ENCODE results near the gene NKG7. TPM values are rescaled to one million over a fixed set of nuclear protein-coding genes. Genes with fewer than 3 reads are reported as not detected.

NKG7 gene
- total and polyA plus RNA-seq, 2 experiments from 2014 or later = not detected

GRCh38 chr19:51356159-51356801 lies 16.2 kb downstream of the NKG7 start:
- H3K36me3 Mint-ChIP-seq (ENCODE audit: low read depth) = peaks cover 10% of the 10 kb centered on the region; the same call in 2 of the 3 replicates
- no peaks in the 10 kb centered on the region for H3K36me3 ChIP-seq (ENCODE audit: insufficient read depth)
- no peak overlapping the region for H3K4me3 ChIP-seq
- no peaks in the 10 kb centered on the region for H3K27me3 ChIP-seq (ENCODE audit: insufficient read depth)
- no peak overlapping the region for H3K27ac Mint-ChIP-seq
- no peaks in the 10 kb centered on the region for H3K79me2 ChIP-seq (replicated peaks; ENCODE audit: insufficient read depth)
- no peaks in the 10 kb centered on the region for H3K9me3 Mint-ChIP-seq
- peaks cover 13% of the 10 kb centered on the region for H3K4me1 Mint-ChIP-seq
- DNase-seq (ENCODE audit: low spot score) (no peak), ATAC-seq (no peak)
- H3K27me3 Mint-ChIP-seq (ENCODE audit: insufficient read depth, low read depth, poor library complexity) = peaks cover 2% of the 10 kb centered on the region
- no peak overlapping the region for H3K4me2 ChIP-seq
- H3F3A ChIP-seq (replicated peaks; ENCODE audit: low read depth) = no peaks in the 10 kb centered on the region
- no peak for TF ChIP-seq STAT1 (IDR thresholded peaks at IDR 0.05; ENCODE audit: unreplicated experiment)
- TF ChIP-seq JUNB (IDR thresholded peaks at IDR 0.05; ENCODE audit: unreplicated experiment) = no peak
- no peak for TF ChIP-seq POLR2AphosphoS5 (IDR thresholded peaks at IDR 0.05; ENCODE audit: low read depth)
- no peak for TF ChIP-seq EZH2phosphoT487 (IDR thresholded peaks at IDR 0.05; ENCODE audit: unreplicated experiment)
- no peak for TF ChIP-seq NANOG (IDR thresholded peaks at IDR 0.05; ENCODE audit: borderline replicate concordance)
- TF ChIP-seq ZNF114 (CRISPR knock-in tag; IDR thresholded peaks at IDR 0.05) = no peak
- TF ChIP-seq CREB1 (CRISPR knock-in tag; IDR thresholded peaks at IDR 0.05; ENCODE audit: low read depth) = no peak
- no peak for TF ChIP-seq ZNF331 (CRISPR knock-in tag; IDR thresholded peaks at IDR 0.05; ENCODE audit: low read depth)
- TF ChIP-seq, protein P1, sequence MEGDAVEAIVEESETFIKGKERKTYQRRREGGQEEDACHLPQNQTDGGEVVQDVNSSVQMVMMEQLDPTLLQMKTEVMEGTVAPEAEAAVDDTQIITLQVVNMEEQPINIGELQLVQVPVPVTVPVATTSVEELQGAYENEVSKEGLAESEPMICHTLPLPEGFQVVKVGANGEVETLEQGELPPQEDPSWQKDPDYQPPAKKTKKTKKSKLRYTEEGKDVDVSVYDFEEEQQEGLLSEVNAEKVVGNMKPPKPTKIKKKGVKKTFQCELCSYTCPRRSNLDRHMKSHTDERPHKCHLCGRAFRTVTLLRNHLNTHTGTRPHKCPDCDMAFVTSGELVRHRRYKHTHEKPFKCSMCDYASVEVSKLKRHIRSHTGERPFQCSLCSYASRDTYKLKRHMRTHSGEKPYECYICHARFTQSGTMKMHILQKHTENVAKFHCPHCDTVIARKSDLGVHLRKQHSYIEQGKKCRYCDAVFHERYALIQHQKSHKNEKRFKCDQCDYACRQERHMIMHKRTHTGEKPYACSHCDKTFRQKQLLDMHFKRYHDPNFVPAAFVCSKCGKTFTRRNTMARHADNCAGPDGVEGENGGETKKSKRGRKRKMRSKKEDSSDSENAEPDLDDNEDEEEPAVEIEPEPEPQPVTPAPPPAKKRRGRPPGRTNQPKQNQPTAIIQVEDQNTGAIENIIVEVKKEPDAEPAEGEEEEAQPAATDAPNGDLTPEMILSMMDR (conservative IDR thresholded peaks at IDR 0.05; ENCODE audit: low read depth in 2 of 2) = no peak
- TF ChIP-seq, protein P2, sequence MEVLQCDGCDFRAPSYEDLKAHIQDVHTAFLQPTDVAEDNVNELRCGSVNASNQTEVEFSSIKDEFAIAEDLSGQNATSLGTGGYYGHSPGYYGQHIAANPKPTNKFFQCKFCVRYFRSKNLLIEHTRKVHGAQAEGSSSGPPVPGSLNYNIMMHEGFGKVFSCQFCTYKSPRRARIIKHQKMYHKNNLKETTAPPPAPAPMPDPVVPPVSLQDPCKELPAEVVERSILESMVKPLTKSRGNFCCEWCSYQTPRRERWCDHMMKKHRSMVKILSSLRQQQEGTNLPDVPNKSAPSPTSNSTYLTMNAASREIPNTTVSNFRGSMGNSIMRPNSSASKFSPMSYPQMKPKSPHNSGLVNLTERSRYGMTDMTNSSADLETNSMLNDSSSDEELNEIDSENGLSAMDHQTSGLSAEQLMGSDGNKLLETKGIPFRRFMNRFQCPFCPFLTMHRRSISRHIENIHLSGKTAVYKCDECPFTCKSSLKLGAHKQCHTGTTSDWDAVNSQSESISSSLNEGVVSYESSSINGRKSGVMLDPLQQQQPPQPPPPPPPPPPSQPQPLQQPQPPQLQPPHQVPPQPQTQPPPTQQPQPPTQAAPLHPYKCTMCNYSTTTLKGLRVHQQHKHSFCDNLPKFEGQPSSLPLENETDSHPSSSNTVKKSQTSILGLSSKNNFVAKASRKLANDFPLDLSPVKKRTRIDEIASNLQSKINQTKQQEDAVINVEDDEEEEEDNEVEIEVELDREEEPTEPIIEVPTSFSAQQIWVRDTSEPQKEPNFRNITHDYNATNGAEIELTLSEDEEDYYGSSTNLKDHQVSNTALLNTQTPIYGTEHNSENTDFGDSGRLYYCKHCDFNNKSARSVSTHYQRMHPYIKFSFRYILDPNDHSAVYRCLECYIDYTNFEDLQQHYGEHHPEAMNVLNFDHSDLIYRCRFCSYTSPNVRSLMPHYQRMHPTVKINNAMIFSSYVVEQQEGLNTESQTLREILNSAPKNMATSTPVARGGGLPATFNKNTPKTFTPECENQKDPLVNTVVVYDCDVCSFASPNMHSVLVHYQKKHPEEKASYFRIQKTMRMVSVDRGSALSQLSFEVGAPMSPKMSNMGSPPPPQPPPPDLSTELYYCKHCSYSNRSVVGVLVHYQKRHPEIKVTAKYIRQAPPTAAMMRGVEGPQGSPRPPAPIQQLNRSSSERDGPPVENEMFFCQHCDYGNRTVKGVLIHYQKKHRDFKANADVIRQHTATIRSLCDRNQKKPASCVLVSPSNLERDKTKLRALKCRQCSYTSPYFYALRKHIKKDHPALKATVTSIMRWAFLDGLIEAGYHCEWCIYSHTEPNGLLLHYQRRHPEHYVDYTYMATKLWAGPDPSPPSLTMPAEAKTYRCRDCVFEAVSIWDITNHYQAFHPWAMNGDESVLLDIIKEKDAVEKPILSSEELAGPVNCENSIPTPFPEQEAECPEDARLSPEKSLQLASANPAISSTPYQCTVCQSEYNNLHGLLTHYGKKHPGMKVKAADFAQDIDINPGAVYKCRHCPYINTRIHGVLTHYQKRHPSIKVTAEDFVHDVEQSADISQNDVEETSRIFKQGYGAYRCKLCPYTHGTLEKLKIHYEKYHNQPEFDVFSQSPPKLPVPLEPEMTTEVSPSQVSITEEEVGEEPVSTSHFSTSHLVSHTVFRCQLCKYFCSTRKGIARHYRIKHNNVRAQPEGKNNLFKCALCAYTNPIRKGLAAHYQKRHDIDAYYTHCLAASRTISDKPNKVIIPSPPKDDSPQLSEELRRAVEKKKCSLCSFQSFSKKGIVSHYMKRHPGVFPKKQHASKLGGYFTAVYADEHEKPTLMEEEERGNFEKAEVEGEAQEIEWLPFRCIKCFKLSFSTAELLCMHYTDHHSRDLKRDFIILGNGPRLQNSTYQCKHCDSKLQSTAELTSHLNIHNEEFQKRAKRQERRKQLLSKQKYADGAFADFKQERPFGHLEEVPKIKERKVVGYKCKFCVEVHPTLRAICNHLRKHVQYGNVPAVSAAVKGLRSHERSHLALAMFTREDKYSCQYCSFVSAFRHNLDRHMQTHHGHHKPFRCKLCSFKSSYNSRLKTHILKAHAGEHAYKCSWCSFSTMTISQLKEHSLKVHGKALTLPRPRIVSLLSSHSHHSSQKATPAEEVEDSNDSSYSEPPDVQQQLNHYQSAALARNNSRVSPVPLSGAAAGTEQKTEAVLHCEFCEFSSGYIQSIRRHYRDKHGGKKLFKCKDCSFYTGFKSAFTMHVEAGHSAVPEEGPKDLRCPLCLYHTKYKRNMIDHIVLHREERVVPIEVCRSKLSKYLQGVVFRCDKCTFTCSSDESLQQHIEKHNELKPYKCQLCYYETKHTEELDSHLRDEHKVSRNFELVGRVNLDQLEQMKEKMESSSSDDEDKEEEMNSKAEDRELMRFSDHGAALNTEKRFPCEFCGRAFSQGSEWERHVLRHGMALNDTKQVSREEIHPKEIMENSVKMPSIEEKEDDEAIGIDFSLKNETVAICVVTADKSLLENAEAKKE (CRISPR knock-in tag; IDR thresholded peaks at IDR 0.05) = no peak
- TF ChIP-seq, protein P3, sequence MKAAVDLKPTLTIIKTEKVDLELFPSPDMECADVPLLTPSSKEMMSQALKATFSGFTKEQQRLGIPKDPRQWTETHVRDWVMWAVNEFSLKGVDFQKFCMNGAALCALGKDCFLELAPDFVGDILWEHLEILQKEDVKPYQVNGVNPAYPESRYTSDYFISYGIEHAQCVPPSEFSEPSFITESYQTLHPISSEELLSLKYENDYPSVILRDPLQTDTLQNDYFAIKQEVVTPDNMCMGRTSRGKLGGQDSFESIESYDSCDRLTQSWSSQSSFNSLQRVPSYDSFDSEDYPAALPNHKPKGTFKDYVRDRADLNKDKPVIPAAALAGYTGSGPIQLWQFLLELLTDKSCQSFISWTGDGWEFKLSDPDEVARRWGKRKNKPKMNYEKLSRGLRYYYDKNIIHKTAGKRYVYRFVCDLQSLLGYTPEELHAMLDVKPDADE (IDR thresholded peaks at IDR 0.05) = no peak
- TF ChIP-seq EZH2 (IDR thresholded peaks at IDR 0.05; ENCODE audit: low read depth, unreplicated experiment) = no peak
- TF ChIP-seq REST (IDR thresholded peaks at IDR 0.05; ENCODE audit: unreplicated experiment) = no peak
- H3K4me3 Mint-ChIP-seq = no peak overlapping the region
- no peaks in the 10 kb centered on the region for H4K20me1 ChIP-seq (replicated peaks; ENCODE audit: insufficient read depth)
- H3K27ac ChIP-seq (ENCODE audit: low read depth) = no peak overlapping the region
- H3K4me1 ChIP-seq (ENCODE audit: insufficient read depth) = peaks cover 9% of the 10 kb centered on the region; the same call in 1 of the 2 replicates
- H2AFZ ChIP-seq = no peak overlapping the region
- H3K9me2 ChIP-seq (ENCODE audit: insufficient read depth) = no peaks in the 10 kb centered on the region
